IPS DF 6.9 (cell line): ENCODE data around the gene TTBK1.
A peak's percentile ranks its signal among the peaks of the same experiment; 100 is the strongest.

Experiments used
- DNase-seq: peaks from one replicate; pipeline ENCODE4 v3.0.0-alpha.2; 2013; ENCODE audit warnings: low read depth, low spot score
- H3K27ac ChIP-seq: one replicate; pipeline ENCODE4 v1.5.1; 2013; ENCODE audit warnings: low read length, control low read depth
- H3K27me3 ChIP-seq: 2 replicates; pipeline ENCODE4 v1.6.1; 2013; ENCODE audit warnings: mild to moderate bottlenecking, low read length; ENCODE audit not compliant: control insufficient read depth, insufficient read depth
- H3K36me3 ChIP-seq: 2 replicates; pipeline ENCODE4 v1.6.1; 2013; ENCODE audit warnings: low read length; ENCODE audit not compliant: control insufficient read depth, insufficient read depth
- H3K4me1 ChIP-seq: 2 replicates; pipeline ENCODE4 v1.6.1; 2013; ENCODE audit warnings: low read length; ENCODE audit not compliant: control insufficient read depth, insufficient read depth
- H3K4me3 ChIP-seq: 2 replicates; pipeline ENCODE4 v1.5.1; 2013; ENCODE audit warnings: mild to moderate bottlenecking, low read length
- H3K9me3 ChIP-seq: 2 replicates; pipeline ENCODE4 v1.6.1; 2013; ENCODE audit warnings: low read length, inconsistent platforms; ENCODE audit not compliant: control insufficient read depth, insufficient read depth
- WGBS: extraction: QIAGEN DNeasy Blood & Tissue Kit; methylation state at CpG from one replicate; pipeline ENCODE4 v1.1.7; 2013; ENCODE audit warnings: mixed read lengths, missing lambda C conversion rate; ENCODE audit not compliant: insufficient read length, insufficient coverage; 5-methylcytosine and 5-hydroxymethylcytosine counted together

The TTBK1 gene

DNA sequence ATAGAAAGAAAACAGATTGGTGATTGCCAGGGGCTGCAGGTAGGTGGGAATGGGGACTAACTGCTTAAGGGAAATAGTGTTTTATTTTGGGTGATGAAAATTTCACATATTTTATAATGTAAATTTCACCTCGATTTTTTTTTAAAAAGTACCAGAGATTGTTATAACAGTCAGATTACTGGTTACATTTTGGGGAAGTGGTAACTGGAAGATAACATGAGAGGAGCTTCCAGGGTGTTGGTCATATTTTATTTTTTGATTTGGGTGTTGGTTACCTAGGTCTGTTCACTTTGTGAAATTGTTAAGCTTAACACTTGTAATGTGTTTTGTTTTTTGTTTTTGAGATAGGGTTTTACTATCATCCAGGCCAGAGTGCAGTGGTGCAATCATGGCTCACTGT is 82.6 kb downstream of the TTBK1 start:
- DNase-seq: no peak

DNA sequence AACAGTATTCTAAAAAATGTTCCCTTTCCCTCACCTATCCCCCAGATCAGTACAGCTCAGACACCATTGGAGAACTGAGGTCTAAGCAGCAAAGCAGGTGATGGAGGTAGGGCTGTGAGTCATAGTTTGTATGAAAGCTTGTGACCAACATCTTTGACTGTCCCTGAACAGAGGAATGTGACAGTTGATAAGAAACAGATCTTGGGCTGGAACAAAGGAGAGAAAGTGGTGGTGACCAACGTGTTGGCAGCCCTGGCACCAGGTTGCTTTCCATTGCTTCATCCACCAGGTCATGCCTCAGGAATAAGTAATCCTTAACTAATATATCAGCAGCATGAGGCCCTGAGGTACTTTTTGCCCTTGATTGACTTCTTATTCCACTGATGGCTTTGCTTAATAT is 85.2 kb downstream of the TTBK1 start:
- no CpG with 5 or more reads among the region's 1 CpG for WGBS
- DNase-seq: no peak
- H3K9me3 ChIP-seq: no peaks in the 10 kb centered on the region

More for the DNA sequence above, 82.6 kb downstream of the TTBK1 start:
- Histone ChIP-seq H3K9me3 (no peaks in the 10 kb centered on the region), H3K36me3 (no peaks in the 10 kb centered on the region), H3K27ac (no peak overlapping the region), H3K27me3 (no peaks in the 10 kb centered on the region), H3K4me3 (no peak overlapping the region), H3K4me1 (no peaks in the 10 kb centered on the region)
- no CpG with 5 or more reads among the region's 1 CpG for WGBS

DNA sequence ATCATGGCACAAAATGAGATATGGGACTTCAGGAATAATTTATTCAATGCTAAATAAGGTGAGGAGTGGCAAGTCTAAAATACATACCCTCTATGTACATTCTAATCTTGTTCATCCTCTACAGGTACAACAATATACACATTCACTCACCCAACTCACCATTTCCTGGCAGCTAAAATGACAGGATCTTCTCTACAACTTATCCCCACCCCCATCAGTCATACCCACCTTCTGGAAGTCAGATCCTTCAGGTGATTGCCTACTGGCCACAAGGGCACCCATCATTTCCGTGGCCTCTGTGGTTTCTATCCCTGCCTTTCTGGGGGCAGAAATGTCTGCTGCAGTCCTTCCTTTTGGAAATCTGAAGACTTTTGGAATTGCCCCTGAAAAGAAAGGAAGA is 88.2 kb downstream of the TTBK1 start:
- no peaks in the 10 kb centered on the region for H3K4me1 ChIP-seq
- DNase-seq: no peak
- no CpG with 5 or more reads among the region's 1 CpG for WGBS
- H3K4me3 ChIP-seq: no peak overlapping the region
- H3K36me3 ChIP-seq: no peaks in the 10 kb centered on the region
- no peak overlapping the region for H3K27ac ChIP-seq
- H3K27me3 ChIP-seq: no peaks in the 10 kb centered on the region
- H3K9me3 ChIP-seq: no peaks in the 10 kb centered on the region

More for the DNA sequence above, 85.2 kb downstream of the TTBK1 start:
- no peak overlapping the region for H3K27ac ChIP-seq
- no peak overlapping the region for H3K4me3 ChIP-seq
- H3K36me3 ChIP-seq: no peaks in the 10 kb centered on the region
- H3K27me3 ChIP-seq: no peaks in the 10 kb centered on the region
- no peaks in the 10 kb centered on the region for H3K4me1 ChIP-seq

DNA sequence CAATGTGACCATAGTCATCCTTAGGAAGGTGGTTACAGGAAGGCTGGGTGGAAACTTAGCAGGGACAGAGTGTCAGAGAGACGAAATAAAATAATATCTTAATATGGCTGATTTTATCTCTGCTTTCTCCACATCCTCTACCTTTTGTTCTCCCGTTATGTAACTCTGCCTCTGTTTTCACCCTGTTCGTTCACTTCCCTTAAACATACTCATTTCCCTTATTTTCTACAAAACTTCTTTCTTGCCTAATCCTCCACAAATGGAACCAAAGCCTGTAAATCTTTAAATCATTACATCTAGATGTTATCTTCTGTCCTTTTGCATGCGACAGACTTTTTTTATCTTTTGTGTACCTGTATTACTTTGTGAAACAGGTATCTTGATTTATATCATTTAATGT is 88.6 kb downstream of the TTBK1 start:
- Histone ChIP-seq H3K27me3 (no peaks in the 10 kb centered on the region), H3K4me1 (no peaks in the 10 kb centered on the region), H3K36me3 (no peaks in the 10 kb centered on the region), H3K9me3 (no peaks in the 10 kb centered on the region), H3K27ac (no peak overlapping the region), H3K4me3 (no peak overlapping the region)
- no peak for DNase-seq
- 100% methylated on average over 2 of the region's 4 CpGs for WGBS

DNA sequence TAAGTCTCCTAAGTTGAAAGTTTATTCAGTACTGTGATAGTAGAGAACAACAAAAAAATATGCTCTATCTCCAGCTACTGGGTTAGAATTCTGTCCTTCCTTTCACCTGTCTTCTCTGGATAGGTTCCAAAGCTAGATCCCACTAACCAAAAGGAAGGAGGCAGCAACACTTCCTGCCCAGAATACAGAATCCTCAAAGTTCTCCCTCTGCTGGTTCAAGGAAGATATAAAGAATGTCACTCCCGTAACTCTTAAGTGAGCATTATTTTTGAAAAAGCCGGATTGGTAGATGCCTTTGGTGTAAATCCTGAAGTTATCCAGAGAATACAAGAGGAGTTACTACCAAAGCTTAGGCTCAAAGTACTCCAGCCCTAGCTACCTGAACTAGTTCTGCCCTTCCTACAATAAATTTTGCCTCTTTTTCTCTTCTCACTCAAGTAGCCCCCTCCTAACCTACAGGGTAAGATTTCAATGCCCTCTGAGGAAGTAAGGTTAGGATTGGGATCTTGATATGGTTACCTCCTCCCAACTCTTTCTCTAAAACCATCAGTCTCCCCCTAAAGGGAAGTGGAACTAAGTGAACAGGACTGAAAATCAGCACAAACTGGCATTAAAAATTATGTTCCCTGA is 91.3 kb downstream of the TTBK1 start:
- Histone ChIP-seq H3K9me3 (no peaks in the 10 kb centered on the region), H3K27ac (no peak overlapping the region), H3K4me1 (no peaks in the 10 kb centered on the region), H3K27me3 (no peaks in the 10 kb centered on the region), H3K36me3 (peaks cover 4% of the 10 kb centered on the region; the same call in 1 of the 2 replicates), H3K4me3 (no peak overlapping the region)
- WGBS: no CpG with 5 or more reads among the region's 2 CpGs
- DNase-seq: peak; percentile 47

DNA sequence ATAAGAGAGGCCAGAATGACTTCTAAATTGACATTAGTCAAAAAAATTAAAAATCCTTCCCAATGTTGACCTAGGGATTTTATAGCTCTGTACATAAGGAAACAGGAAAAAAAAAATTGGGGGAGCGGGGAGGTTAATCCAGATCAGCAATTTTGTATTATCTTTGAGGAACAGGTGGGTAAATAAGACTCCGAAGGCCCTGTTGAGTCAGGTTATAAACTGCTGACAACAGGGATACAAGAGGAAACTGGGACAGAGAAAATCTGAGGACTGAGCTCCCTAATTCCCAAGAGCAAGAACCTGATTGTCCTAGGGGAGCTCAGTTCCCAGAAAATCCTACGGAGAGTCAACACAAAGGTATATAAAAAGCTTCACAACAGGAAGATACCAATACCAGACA is 92.2 kb downstream of the TTBK1 start:
- no peaks in the 10 kb centered on the region for H3K27me3 ChIP-seq
- DNase-seq: no peak
- H3K36me3 ChIP-seq: peaks cover 9% of the 10 kb centered on the region; the same call in 1 of the 2 replicates
- no peaks in the 10 kb centered on the region for H3K4me1 ChIP-seq
- no peak overlapping the region for H3K4me3 ChIP-seq
- H3K9me3 ChIP-seq: no peaks in the 10 kb centered on the region
- H3K27ac ChIP-seq: no peak overlapping the region
- no CpG with 5 or more reads among the region's 3 CpGs for WGBS

DNA sequence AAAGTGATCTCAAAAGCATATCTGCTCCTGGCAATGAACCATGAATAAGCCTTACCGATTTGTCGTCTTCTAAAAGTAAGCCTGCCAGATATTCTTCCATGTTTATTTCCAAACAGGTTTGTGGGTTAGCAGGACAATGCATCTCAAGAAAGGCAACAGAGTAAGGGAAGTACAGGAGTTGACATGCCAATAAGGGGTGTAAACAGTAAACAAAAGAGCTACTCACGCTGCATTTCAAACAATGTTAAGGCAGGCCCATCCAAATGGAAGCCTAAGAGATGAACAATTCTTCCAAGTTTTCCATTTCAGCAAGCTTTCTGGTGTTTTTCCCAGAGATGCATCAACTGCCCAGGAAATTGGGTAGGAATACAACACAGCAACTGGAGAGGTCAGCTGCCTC is 93.1 kb downstream of the TTBK1 start:
- Histone ChIP-seq H3K27ac (no peak overlapping the region), H3K4me3 (no peak overlapping the region), H3K9me3 (no peaks in the 10 kb centered on the region), H3K36me3 (peaks cover 9% of the 10 kb centered on the region; the same call in 1 of the 2 replicates), H3K27me3 (no peaks in the 10 kb centered on the region), H3K4me1 (no peaks in the 10 kb centered on the region)
- no CpG with 5 or more reads among the region's 3 CpGs for WGBS
- no peak for DNase-seq
